Liver (tissue), 9 donors: ENCODE data around the gene SLC39A13. TPM values are rescaled to one million over a fixed set of nuclear protein-coding genes. Genes with fewer than 3 reads are reported as not detected.

Experiments
- DNase-seq: peaks from one replicate; pipeline ENCODE4 v3.0.0-alpha.2; 2017; ENCODE audit warnings: low spot score
- H3K27ac ChIP-seq, 2 donors: one replicate each; pipeline ENCODE4 v1.7.0; 2013; ENCODE audit warnings: inconsistent platforms in 2 of 2, low read length in 2 of 2, control low read depth in 1 of 2, low read depth in 1 of 2, mild to moderate bottlenecking in 1 of 2
- H3K27me3 ChIP-seq, 4 donors: one replicate each; pipeline versions ENCODE4 v1.6.1 to v1.7.0; 2013; ENCODE audit warnings: low read length in 3 of 4, inconsistent platforms in 1 of 4, mild to moderate bottlenecking in 1 of 4, moderate library complexity in 1 of 4; ENCODE audit not compliant: control insufficient read depth in 4 of 4, insufficient read depth in 4 of 4
- H3K36me3 ChIP-seq, 4 donors: one replicate each; pipeline versions ENCODE4 v1.6.1 to v1.7.0; 2013; ENCODE audit warnings: low read length in 3 of 4, mild to moderate bottlenecking in 3 of 4, low read depth in 1 of 4, moderate library complexity in 1 of 4; ENCODE audit not compliant: control insufficient read depth in 4 of 4, insufficient read depth in 3 of 4
- H3K4me1 ChIP-seq, 4 donors: one replicate each; pipeline versions ENCODE4 v1.6.1 to v1.7.0; 2013; ENCODE audit warnings: low read length in 3 of 4, mild to moderate bottlenecking in 3 of 4, moderate library complexity in 1 of 4; ENCODE audit not compliant: control insufficient read depth in 4 of 4, insufficient read depth in 4 of 4
- H3K4me3 ChIP-seq, 3 donors: one replicate each; pipeline versions ENCODE4 v1.6.1 to v1.7.0; 2013; ENCODE audit warnings: low read length in 3 of 3, control low read depth in 1 of 3, low read depth in 1 of 3, mild to moderate bottlenecking in 1 of 3
- H3K9ac ChIP-seq, 2 donors: one replicate each; pipeline ENCODE4 v1.7.0; 2013; ENCODE audit warnings: low read length in 2 of 2, mild to moderate bottlenecking in 2 of 2, moderate library complexity in 2 of 2, control low read depth in 1 of 2, low read depth in 1 of 2
- H3K9me3 ChIP-seq, 4 donors: one replicate each; pipeline versions ENCODE4 v1.6.1 to v1.7.0; 2013; ENCODE audit warnings: low read length in 3 of 4; ENCODE audit not compliant: control insufficient read depth in 4 of 4
- ATF3 ChIP-seq: IDR thresholded peaks from 2 replicates; pipeline ENCODE4 v1.6.1; 2016; ENCODE audit warnings: antibody characterized with exemption
- CTCF ChIP-seq: fragments of 150-350 bp; IDR thresholded peaks from 2 replicates; pipeline ENCODE4 v1.5.1; 2017; ENCODE audit warnings: improper control_type of control experiment, low read depth, low read length; ENCODE audit not compliant: missing input control
- EGR1 ChIP-seq, 2 donors: IDR thresholded peaks; 2 replicates each; pipeline ENCODE4 v1.6.1; 2016 to 2018; ENCODE audit warnings: antibody characterized with exemption in 2 of 2, low read depth in 2 of 2
- FOXA1 ChIP-seq: IDR thresholded peaks from 2 replicates; pipeline ENCODE4 v1.6.1; 2016; ENCODE audit warnings: antibody characterized with exemption
- FOXA2 ChIP-seq: IDR thresholded peaks from 2 replicates; pipeline ENCODE4 v1.6.1; 2016; ENCODE audit warnings: antibody characterized with exemption
- GABPA ChIP-seq, 2 donors: IDR thresholded peaks in 1 of 2; conservative IDR thresholded peaks in 1 of 2; 2 replicates each; pipeline ENCODE4 v1.6.1; 2016; ENCODE audit warnings: antibody characterized with exemption in 2 of 2, mild to moderate bottlenecking in 1 of 2, moderate library complexity in 1 of 2
- HNF4A ChIP-seq, 2 donors: conservative IDR thresholded peaks; 2 replicates each; pipeline ENCODE4 v1.6.1; 2016; ENCODE audit warnings: antibody characterized with exemption in 2 of 2, mild to moderate bottlenecking in 2 of 2
- HNF4G ChIP-seq: IDR thresholded peaks from 2 replicates; pipeline ENCODE4 v1.6.1; 2016; ENCODE audit warnings: antibody characterized with exemption
- JUND ChIP-seq, 2 donors: IDR thresholded peaks; 2 replicates each; pipeline ENCODE4 v1.6.1; 2016; ENCODE audit warnings: antibody characterized with exemption in 2 of 2
- MAX ChIP-seq: IDR thresholded peaks from 2 replicates; pipeline ENCODE4 v1.6.1; 2016; ENCODE audit warnings: antibody characterized with exemption
- NR2F2 ChIP-seq: IDR thresholded peaks from 2 replicates; pipeline ENCODE4 v1.6.1; 2016; ENCODE audit warnings: antibody characterized with exemption
- RAD21 ChIP-seq, 2 donors: IDR thresholded peaks; 2 replicates each; pipeline ENCODE4 v1.6.1; 2016; ENCODE audit warnings: antibody characterized with exemption in 2 of 2, mild to moderate bottlenecking in 2 of 2
- REST ChIP-seq: IDR thresholded peaks from 2 replicates; pipeline ENCODE4 v1.6.1; 2016; ENCODE audit warnings: antibody characterized with exemption, mild to moderate bottlenecking
- RXRA ChIP-seq, 2 donors: IDR thresholded peaks; 2 replicates each; pipeline ENCODE4 v1.6.1; 2017 to 2018; ENCODE audit warnings: antibody characterized with exemption in 2 of 2, mild to moderate bottlenecking in 1 of 2
- SP1 ChIP-seq: IDR thresholded peaks from 2 replicates; pipeline ENCODE4 v1.6.1; 2018; ENCODE audit warnings: antibody characterized with exemption, mild to moderate bottlenecking
- TAF1 ChIP-seq: conservative IDR thresholded peaks from 2 replicates; pipeline ENCODE4 v1.6.1; 2016; ENCODE audit warnings: antibody characterized with exemption, mild to moderate bottlenecking
- YY1 ChIP-seq: IDR thresholded peaks from 2 replicates; pipeline ENCODE4 v1.6.1; 2016; ENCODE audit warnings: antibody characterized with exemption, mild to moderate bottlenecking
- ZBTB33 ChIP-seq: IDR thresholded peaks from 2 replicates; pipeline ENCODE4 v1.6.1; 2016; ENCODE audit warnings: antibody characterized with exemption
- WGBS: extraction: QIAGEN DNeasy Blood & Tissue Kit; methylation state at CpG from one replicate; pipeline ENCODE4 v1.1.7; 2013; 5-methylcytosine and 5-hydroxymethylcytosine counted together
- polyA plus RNA-seq, 2 donors: library from polyadenylated mRNA; stranded (reverse) in 1 of 2; unstranded in 1 of 2; fragments of 200-250 nt in 1 of 2; fragments of >200 nt in 1 of 2; fragmentation: Nextera tagmentation in 1 of 2; extraction: Ambion mirVana in 1 of 2; gene quantifications; one replicate each; pipeline versions ENCODE4 v1.2.1 to v1.2.3, GENCODE V29; 2013 to 2015
- total RNA-seq, 2 donors: library from RNA; depleted of rRNA; stranded (reverse); fragments of >200 nt; gene quantifications; one replicate each; pipeline ENCODE4 v1.2.3, GENCODE V29; 2014
- donor health status: healthy.
- donor health status: healthy.
- donor health status: healthy.
- donor health status: healthy.
- donor health status: healthy.

Gene SLC39A13
- total and polyA plus RNA-seq, 4 donors: 8.2 to 17.5 (median 10.7) TPM

GRCh38 chr11:47431356-47432083 is 23.1 kb downstream of the SLC39A13 start:
- Histone ChIP-seq H3K4me3 (no peak overlapping the region), H3K27me3 (no peaks in the 10 kb centered on the region), H3K4me1 (peaks cover 2 to 38% (median 25%) of the 10 kb centered on the region in 4 donors), H3K36me3 (no peaks in the 10 kb centered on the region), H3K9me3 (no peaks in the 10 kb centered on the region), H3K9ac (no peak overlapping the region), H3K27ac (peak overlapping the region; percentile 79 to 94)
- no peak for DNase-seq
- WGBS: 42% methylated on average over 9 of the region's 9 CpGs
- TF ChIP-seq RAD21 (IDR thresholded peaks at IDR 0.05): peak in 1 of 2 donors; percentile 5
- TF ChIP-seq ATF3: no peak
- peak; percentile 88 for TF ChIP-seq SP1
- peak; percentile 59 for TF ChIP-seq FOXA2
- peak; percentile 62 for TF ChIP-seq YY1
- TF ChIP-seq GABPA (IDR thresholded peaks at IDR 0.05 in 1 of 2, conservative IDR thresholded peaks at IDR 0.05 in 1 of 2): no peak
- TF ChIP-seq RXRA (IDR thresholded peaks at IDR 0.05): peak; percentile 55 to 85
- no peak for TF ChIP-seq ZBTB33
- TF ChIP-seq JUND (IDR thresholded peaks at IDR 0.05): peak in 1 of 2 donors; percentile 22
- TF ChIP-seq HNF4A (conservative IDR thresholded peaks at IDR 0.05): peak; percentile 78 to 82
- no peak for TF ChIP-seq EGR1 (IDR thresholded peaks at IDR 0.05; ENCODE audit: low read depth in 2 of 2)
- TF ChIP-seq MAX: peak; percentile 41
- peak; percentile 41 for TF ChIP-seq REST
- TF ChIP-seq CTCF: no peak
- TF ChIP-seq NR2F2: peak; percentile 16
- peak; percentile 47 for TF ChIP-seq FOXA1
- TF ChIP-seq TAF1: no peak
- TF ChIP-seq HNF4G: peak; percentile 48
